Measurements from ENCODE around the gene PDGFD.

DNA sequence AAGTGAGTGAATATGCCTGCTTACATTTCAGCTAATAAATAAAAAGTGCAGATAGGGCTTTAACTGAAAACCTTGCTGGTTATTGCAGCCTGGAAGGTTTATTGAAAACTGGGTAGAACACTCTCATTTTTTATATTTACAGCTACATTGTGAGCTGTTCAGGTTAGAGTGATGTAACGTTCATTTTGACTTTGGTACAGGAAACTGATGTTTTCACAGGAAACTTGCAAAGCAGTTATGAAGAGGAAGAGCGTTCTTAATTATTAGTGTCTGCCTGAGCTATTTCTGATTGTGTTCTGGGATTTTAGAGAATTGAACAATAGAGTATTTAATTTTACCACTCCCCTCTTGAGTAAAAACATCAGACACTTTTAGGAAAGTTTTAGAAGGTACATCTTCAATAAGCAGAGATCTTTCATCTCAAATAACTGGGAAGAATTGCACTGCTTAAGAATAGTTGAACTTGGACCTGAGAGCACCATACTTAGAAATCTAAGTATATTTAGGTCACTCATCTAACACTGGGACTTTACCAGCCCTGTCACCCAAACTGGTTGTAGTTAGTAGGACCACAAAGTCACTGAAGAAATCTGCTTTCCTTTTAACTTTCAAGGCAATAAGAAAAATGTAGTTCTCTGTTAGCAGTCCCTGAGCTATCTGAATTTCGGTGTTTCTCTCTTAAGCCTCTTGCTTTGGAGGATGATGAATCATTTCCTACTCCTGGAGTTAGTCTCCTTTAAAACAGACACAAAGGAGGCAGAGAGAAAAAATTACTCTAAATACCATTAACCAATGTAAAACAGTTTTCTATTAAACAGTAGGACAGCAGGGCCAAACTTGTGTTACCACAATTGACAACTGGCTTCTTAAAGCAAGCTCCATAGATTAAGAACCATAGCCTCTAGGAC is 256.1 kb downstream of the PDGFD start:
- TF ChIP-seq CTCF (IDR thresholded peaks at IDR 0.05) (no peak), POLR2A (IDR thresholded peaks at IDR 0.05) (no peak)

Data from thyroid gland (tissue), 4 donors.